ENCODE data around the gene KIAA1328.

Gene KIAA1328

GRCh38 chr18:37230768-37231167 is 401.8 kb downstream of the KIAA1328 start:
- no peak for FAIRE-seq

- FAIRE-seq: no peak
Observed at GRCh38 chr18:37231251-37231650, 402.3 kb downstream of the KIAA1328 start.

GRCh38 chr18:37235583-37235982 is 406.7 kb downstream of the KIAA1328 start:
- no peak for FAIRE-seq

GRCh38 chr18:37238282-37239108 is 409.6 kb downstream of the KIAA1328 start:
- FAIRE-seq: no peak

GRCh38 chr18:37242091-37242490 is 413.2 kb downstream of the KIAA1328 start:
- FAIRE-seq: no peak

- no peak for FAIRE-seq
Observed at GRCh38 chr18:37242826-37243560, 414.1 kb downstream of the KIAA1328 start.

- FAIRE-seq: no peak
Observed at GRCh38 chr18:37243741-37244140, 414.8 kb downstream of the KIAA1328 start.

GRCh38 chr18:37244618-37245017 is 415.7 kb downstream of the KIAA1328 start:
- no peak for FAIRE-seq

GRCh38 chr18:37246779-37247340 is 417.9 kb downstream of the KIAA1328 start:
- no peak for FAIRE-seq

- FAIRE-seq: no peak
Observed at GRCh38 chr18:37247497-37248161, 418.7 kb downstream of the KIAA1328 start.

GRCh38 chr18:37248281-37248680 is 419.4 kb downstream of the KIAA1328 start:
- FAIRE-seq: no peak

- FAIRE-seq: no peak
Observed at GRCh38 chr18:37249171-37249886, 420.4 kb downstream of the KIAA1328 start.

- FAIRE-seq: no peak
Observed at GRCh38 chr18:37249895-37250618, 421.1 kb downstream of the KIAA1328 start.

GRCh38 chr18:37251679-37252078 is 422.8 kb downstream of the KIAA1328 start:
- no peak for FAIRE-seq

- no peak for FAIRE-seq
Observed at GRCh38 chr18:37252342-37252741, 423.4 kb downstream of the KIAA1328 start.

GRCh38 chr18:37252854-37253393 is 424.0 kb downstream of the KIAA1328 start:
- FAIRE-seq: no peak

- FAIRE-seq: no peak
Observed at GRCh38 chr18:37253394-37254235, 424.7 kb downstream of the KIAA1328 start.

GRCh38 chr18:37254236-37254754 is 425.4 kb downstream of the KIAA1328 start:
- no peak for FAIRE-seq

GRCh38 chr18:37254973-37255372 is 426.0 kb downstream of the KIAA1328 start:
- no peak for FAIRE-seq

- no peak for FAIRE-seq
Observed at GRCh38 chr18:37258131-37258530, 429.2 kb downstream of the KIAA1328 start.

Measured in A204.1 (cell line).